Measurements from ENCODE around the gene TBX21.

TBX21 gene

DNA sequence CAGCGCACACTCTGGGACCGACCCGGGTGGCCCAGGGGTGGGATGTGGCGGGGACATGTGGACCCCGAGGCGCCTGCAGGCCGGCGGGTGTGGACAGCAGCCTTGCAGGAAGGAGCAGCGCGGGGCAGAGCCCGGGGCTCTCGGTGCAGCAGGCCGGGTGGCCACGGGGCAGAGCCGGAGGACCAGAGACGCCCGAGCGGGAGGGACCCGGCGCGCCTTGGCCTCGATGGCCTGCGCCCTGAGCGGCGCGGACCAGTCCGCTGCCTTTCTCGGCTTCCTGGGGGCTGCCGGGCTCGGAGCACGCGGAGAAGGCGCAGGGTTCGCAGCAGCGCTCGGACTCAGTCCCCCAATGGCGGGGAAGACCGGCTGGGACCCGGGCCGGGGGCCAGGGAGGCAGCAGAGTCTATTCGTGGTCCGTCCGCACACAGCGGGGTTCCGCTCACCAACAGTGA is 45.2 kb downstream of the TBX21 start:
- TF ChIP-seq, protein P1, sequence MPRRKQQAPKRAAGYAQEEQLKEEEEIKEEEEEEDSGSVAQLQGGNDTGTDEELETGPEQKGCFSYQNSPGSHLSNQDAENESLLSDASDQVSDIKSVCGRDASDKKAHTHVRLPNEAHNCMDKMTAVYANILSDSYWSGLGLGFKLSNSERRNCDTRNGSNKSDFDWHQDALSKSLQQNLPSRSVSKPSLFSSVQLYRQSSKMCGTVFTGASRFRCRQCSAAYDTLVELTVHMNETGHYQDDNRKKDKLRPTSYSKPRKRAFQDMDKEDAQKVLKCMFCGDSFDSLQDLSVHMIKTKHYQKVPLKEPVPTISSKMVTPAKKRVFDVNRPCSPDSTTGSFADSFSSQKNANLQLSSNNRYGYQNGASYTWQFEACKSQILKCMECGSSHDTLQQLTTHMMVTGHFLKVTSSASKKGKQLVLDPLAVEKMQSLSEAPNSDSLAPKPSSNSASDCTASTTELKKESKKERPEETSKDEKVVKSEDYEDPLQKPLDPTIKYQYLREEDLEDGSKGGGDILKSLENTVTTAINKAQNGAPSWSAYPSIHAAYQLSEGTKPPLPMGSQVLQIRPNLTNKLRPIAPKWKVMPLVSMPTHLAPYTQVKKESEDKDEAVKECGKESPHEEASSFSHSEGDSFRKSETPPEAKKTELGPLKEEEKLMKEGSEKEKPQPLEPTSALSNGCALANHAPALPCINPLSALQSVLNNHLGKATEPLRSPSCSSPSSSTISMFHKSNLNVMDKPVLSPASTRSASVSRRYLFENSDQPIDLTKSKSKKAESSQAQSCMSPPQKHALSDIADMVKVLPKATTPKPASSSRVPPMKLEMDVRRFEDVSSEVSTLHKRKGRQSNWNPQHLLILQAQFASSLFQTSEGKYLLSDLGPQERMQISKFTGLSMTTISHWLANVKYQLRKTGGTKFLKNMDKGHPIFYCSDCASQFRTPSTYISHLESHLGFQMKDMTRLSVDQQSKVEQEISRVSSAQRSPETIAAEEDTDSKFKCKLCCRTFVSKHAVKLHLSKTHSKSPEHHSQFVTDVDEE (CRISPR knock-in tag; IDR thresholded peaks at IDR 0.05) = no peak
- no peak for TF ChIP-seq TCF4 (CRISPR knock-in tag; IDR thresholded peaks at IDR 0.05; ENCODE audit: borderline replicate concordance)
- no peak for TF ChIP-seq ZNF8 (CRISPR knock-in tag; IDR thresholded peaks at IDR 0.05)
- TF ChIP-seq ZC3H10 (CRISPR knock-in tag; IDR thresholded peaks at IDR 0.05) = no peak
- ATAC-seq = no peak

- no peak for TF ChIP-seq ISL1 (CRISPR knock-in tag; IDR thresholded peaks at IDR 0.05)
- no peak for TF ChIP-seq TCF4 (CRISPR knock-in tag; IDR thresholded peaks at IDR 0.05; ENCODE audit: borderline replicate concordance)
- no peak for TF ChIP-seq ZFP30 (CRISPR knock-in tag; IDR thresholded peaks at IDR 0.05)
- no peak for TF ChIP-seq TOX (CRISPR knock-in tag; IDR thresholded peaks at IDR 0.05; ENCODE audit: borderline replicate concordance)
- TF ChIP-seq GLIS3 (CRISPR knock-in tag; IDR thresholded peaks at IDR 0.05) = no peak
- TF ChIP-seq, protein P2, sequence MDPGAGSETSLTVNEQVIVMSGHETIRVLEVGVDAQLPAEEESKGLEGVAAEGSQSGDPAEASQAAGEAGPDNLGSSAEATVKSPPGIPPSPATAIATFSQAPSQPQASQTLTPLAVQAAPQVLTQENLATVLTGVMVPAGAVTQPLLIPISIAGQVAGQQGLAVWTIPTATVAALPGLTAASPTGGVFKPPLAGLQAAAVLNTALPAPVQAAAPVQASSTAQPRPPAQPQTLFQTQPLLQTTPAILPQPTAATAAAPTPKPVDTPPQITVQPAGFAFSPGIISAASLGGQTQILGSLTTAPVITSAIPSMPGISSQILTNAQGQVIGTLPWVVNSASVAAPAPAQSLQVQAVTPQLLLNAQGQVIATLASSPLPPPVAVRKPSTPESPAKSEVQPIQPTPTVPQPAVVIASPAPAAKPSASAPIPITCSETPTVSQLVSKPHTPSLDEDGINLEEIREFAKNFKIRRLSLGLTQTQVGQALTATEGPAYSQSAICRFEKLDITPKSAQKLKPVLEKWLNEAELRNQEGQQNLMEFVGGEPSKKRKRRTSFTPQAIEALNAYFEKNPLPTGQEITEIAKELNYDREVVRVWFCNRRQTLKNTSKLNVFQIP (CRISPR knock-in tag; IDR thresholded peaks at IDR 0.05; ENCODE audit: borderline replicate concordance, low read depth) = no peak
- TF ChIP-seq, protein P3, sequence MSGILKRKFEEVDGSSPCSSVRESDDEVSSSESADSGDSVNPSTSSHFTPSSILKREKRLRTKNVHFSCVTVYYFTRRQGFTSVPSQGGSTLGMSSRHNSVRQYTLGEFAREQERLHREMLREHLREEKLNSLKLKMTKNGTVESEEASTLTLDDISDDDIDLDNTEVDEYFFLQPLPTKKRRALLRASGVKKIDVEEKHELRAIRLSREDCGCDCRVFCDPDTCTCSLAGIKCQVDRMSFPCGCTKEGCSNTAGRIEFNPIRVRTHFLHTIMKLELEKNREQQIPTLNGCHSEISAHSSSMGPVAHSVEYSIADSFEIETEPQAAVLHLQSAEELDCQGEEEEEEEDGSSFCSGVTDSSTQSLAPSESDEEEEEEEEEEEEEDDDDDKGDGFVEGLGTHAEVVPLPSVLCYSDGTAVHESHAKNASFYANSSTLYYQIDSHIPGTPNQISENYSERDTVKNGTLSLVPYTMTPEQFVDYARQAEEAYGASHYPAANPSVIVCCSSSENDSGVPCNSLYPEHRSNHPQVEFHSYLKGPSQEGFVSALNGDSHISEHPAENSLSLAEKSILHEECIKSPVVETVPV (CRISPR knock-in tag; IDR thresholded peaks at IDR 0.05) = no peak
- TF ChIP-seq ZNF565 (CRISPR knock-in tag; conservative IDR thresholded peaks at IDR 0.05; ENCODE audit: low read depth) = no peak
- no peak for TF ChIP-seq ZNF8 (CRISPR knock-in tag; IDR thresholded peaks at IDR 0.05)
- no peak for TF ChIP-seq CREB5 (CRISPR knock-in tag; IDR thresholded peaks at IDR 0.05; ENCODE audit: low read depth)
- TF ChIP-seq BACH2 (CRISPR knock-in tag; IDR thresholded peaks at IDR 0.05; ENCODE audit: borderline replicate concordance) = no peak
- TF ChIP-seq RARB (CRISPR knock-in tag; IDR thresholded peaks at IDR 0.05) = no peak
- TF ChIP-seq OSR1 (CRISPR knock-in tag; IDR thresholded peaks at IDR 0.05) = no peak
- TF ChIP-seq ZFP3 (CRISPR knock-in tag; IDR thresholded peaks at IDR 0.05) = no peak
- no peak for TF ChIP-seq ZNF70 (CRISPR knock-in tag; IDR thresholded peaks at IDR 0.05)
- TF ChIP-seq PPARA (CRISPR knock-in tag; IDR thresholded peaks at IDR 0.05; ENCODE audit: borderline replicate concordance) = no peak
- no peak for ATAC-seq
These were observed 48.4 kb downstream of the TBX21 start for GRCh38 chr17:47781397-47781796.

DNA sequence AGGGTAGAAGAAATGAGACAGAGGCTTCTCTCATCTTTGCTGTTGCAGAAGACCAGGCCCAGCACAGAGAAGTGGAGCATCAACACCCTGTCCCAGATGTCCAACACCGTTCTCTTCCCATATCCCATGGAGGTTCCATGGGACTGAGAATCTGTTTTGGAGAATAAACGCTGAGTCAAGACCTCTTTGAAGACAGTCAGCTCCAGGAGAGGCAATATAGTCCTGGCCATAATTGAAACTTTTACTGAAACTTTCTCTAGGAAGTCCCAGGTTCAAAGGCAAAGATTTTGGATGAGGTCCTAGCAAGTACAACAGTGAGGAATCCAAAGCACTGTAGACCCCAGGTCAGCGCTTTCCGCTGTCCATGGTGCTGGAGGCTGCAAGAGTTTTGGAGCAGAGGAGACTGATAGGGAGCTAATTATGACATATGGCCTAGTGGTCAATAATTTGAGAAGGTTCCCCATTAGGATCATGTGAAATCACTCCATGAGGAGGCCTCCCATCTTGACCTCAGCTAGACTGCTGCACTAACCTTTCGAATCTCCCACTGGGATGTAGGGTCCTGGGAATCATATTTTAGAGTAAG is 52.6 kb downstream of the TBX21 start:
- TF ChIP-seq ZC3H10 (CRISPR knock-in tag; IDR thresholded peaks at IDR 0.05) = no peak
- no peak for TF ChIP-seq ISL1 (CRISPR knock-in tag; IDR thresholded peaks at IDR 0.05)
- TF ChIP-seq TOX (CRISPR knock-in tag; IDR thresholded peaks at IDR 0.05; ENCODE audit: borderline replicate concordance) = no peak
- no peak for TF ChIP-seq OSR1 (CRISPR knock-in tag; IDR thresholded peaks at IDR 0.05)
- TF ChIP-seq ESRRG (CRISPR knock-in tag; IDR thresholded peaks at IDR 0.05) = no peak
- no peak for TF ChIP-seq CSDC2 (CRISPR knock-in tag; IDR thresholded peaks at IDR 0.05)
- TF ChIP-seq, protein P3 (CRISPR knock-in tag; IDR thresholded peaks at IDR 0.05) = no peak
- TF ChIP-seq TCF4 (CRISPR knock-in tag; IDR thresholded peaks at IDR 0.05; ENCODE audit: borderline replicate concordance) = no peak
- no peak for TF ChIP-seq ZNF8 (CRISPR knock-in tag; IDR thresholded peaks at IDR 0.05)
- TF ChIP-seq CREB5 (CRISPR knock-in tag; IDR thresholded peaks at IDR 0.05; ENCODE audit: low read depth) = no peak
- no peak for TF ChIP-seq BACH2 (CRISPR knock-in tag; IDR thresholded peaks at IDR 0.05; ENCODE audit: borderline replicate concordance)
- TF ChIP-seq ZNF70 (CRISPR knock-in tag; IDR thresholded peaks at IDR 0.05) = no peak
- no peak for TF ChIP-seq SNAI2 (CRISPR knock-in tag; IDR thresholded peaks at IDR 0.05)
- TF ChIP-seq PATZ1 (CRISPR knock-in tag; IDR thresholded peaks at IDR 0.05; ENCODE audit: borderline replicate concordance) = no peak
- TF ChIP-seq RARB (CRISPR knock-in tag; IDR thresholded peaks at IDR 0.05) = no peak
- no peak for TF ChIP-seq ZFP3 (CRISPR knock-in tag; IDR thresholded peaks at IDR 0.05)
- TF ChIP-seq GLIS3 (CRISPR knock-in tag; IDR thresholded peaks at IDR 0.05) = no peak
- ATAC-seq = no peak

Data from SK-N-SH treated with all-trans-retinoic acid at 6 μM for 48 hours (cell line).